Neural cell (in vitro differentiated cells): ENCODE results near the gene SURF4.

Experiments used
- CTCF ChIP-seq: fragments of 450-650 bp; IDR thresholded peaks from 2 replicates; pipeline ENCODE4 v1.5.1; 2014; ENCODE audit warnings: antibody characterized with exemption, mild to moderate bottlenecking, moderate library complexity; ENCODE audit not compliant: poor library complexity, severe bottlenecking
- EP300 ChIP-seq: fragments of 450-650 bp; conservative IDR thresholded peaks from 2 replicates; pipeline ENCODE4 v1.6.1; 2014; ENCODE audit warnings: antibody characterized with exemption, mild to moderate bottlenecking, moderate library complexity; ENCODE audit not compliant: poor library complexity, severe bottlenecking
- EZH2 ChIP-seq: fragments of 200-600, 300-800 bp; shearing (Covaris generic), sonication (generic); IDR thresholded peaks from 2 replicates; pipeline ENCODE4 v1.6.1; 2014; ENCODE audit warnings: antibody characterized with exemption, low read length, borderline replicate concordance, mild to moderate bottlenecking; ENCODE audit not compliant: insufficient read depth, poor library complexity, severe bottlenecking
- MXI1 ChIP-seq: fragments of 450-650 bp; conservative IDR thresholded peaks from 2 replicates; pipeline ENCODE4 v1.6.1; 2014; ENCODE audit warnings: antibody characterized with exemption, mild to moderate bottlenecking; ENCODE audit not compliant: poor library complexity, severe bottlenecking
- POLR2AphosphoS5 ChIP-seq: IDR thresholded peaks from 2 replicates; pipeline ENCODE4 v1.6.1; 2012
- RAD21 ChIP-seq: fragments of 450-650 bp; conservative IDR thresholded peaks from 2 replicates; pipeline ENCODE4 v1.6.1; 2014; ENCODE audit warnings: antibody characterized with exemption, mild to moderate bottlenecking, moderate library complexity
- REST ChIP-seq: IDR thresholded peaks from 2 replicates; pipeline ENCODE4 v1.6.1; 2012; ENCODE audit warnings: borderline replicate concordance
- TAF1 ChIP-seq: IDR thresholded peaks from 2 replicates; pipeline ENCODE4 v1.6.1; 2012; ENCODE audit warnings: low read depth

- TF ChIP-seq CTCF (no peak), TAF1 (no peak), POLR2AphosphoS5 (no peak), EP300 (no peak), REST (no peak), RAD21 (no peak), MXI1 (no peak), EZH2 (no peak)
Observed at GRCh38 chr9:133333011-133333410, 42.8 kb downstream of the SURF4 start.
